Heart left ventricle (tissue), 16 donors: Measurements from ENCODE around the gene SLC25A43. TPM values are rescaled to one million over a fixed set of nuclear protein-coding genes. Genes with fewer than 3 reads are reported as not detected.

Experiments used
- ATAC-seq, 4 donors: fragments of 200-7000 bp; cut with Tn5 transposase; one replicate each; pipeline ENCODE4 v1.9.1; 2020 to 2022; ENCODE audit warnings: moderate library complexity in 4 of 4, mild to moderate bottlenecking in 3 of 4, moderate number of reproducible peaks in 1 of 4
- DNase-seq, 5 donors: peaks; one replicate each; pipeline ENCODE4 v3.0.0-alpha.2; 2020
- H3K27ac ChIP-seq, 12 donors: fragments of 200-600 bp; sonication (generic) in 4 of 12; one replicate each; pipeline versions ENCODE4 v1.5.0 to v1.8.0; 2016 to 2022; ENCODE audit warnings: mild to moderate bottlenecking in 2 of 12
- H3K27me3 ChIP-seq, 9 donors: fragments of 200-600 bp; sonication (generic) in 2 of 9; one replicate each; pipeline versions ENCODE4 v1.5.1 to v1.8.0; 2016 to 2022; ENCODE audit warnings: mild to moderate bottlenecking in 3 of 9
- H3K36me3 ChIP-seq, 9 donors: fragments of 200-600 bp; sonication (generic) in 2 of 9; one replicate each; pipeline versions ENCODE4 v1.5.0 to v1.8.0; 2018 to 2022; ENCODE audit warnings: mild to moderate bottlenecking in 2 of 9
- H3K4me1 ChIP-seq, 12 donors: fragments of 200-600 bp; sonication (generic) in 4 of 12; one replicate each; pipeline versions ENCODE4 v1.5.0 to v1.8.0; 2016 to 2022; ENCODE audit warnings: mild to moderate bottlenecking in 3 of 12
- H3K4me3 ChIP-seq, 12 donors: fragments of 200-600 bp; sonication (generic) in 4 of 12; one replicate each; pipeline versions ENCODE4 v1.5.0 to v1.8.0; 2017 to 2022; ENCODE audit warnings: mild to moderate bottlenecking in 9 of 12, moderate library complexity in 4 of 12
- H3K9me3 ChIP-seq, 12 donors: fragments of 200-600 bp; sonication (generic) in 4 of 12; one replicate each; pipeline versions ENCODE4 v1.5.0 to v1.8.0; 2016 to 2022; ENCODE audit warnings: mild to moderate bottlenecking in 1 of 12
- POLR2A ChIP-seq, 2 donors: fragments of 450-650 bp; IDR thresholded peaks; one replicate each; pipeline ENCODE4 v1.6.1; 2017; ENCODE audit warnings: antibody characterized with exemption in 2 of 2, mild to moderate bottlenecking in 2 of 2, moderate library complexity in 2 of 2
- WGBS, 4 donors: extraction: QIAGEN DNeasy Blood & Tissue Kit in 2 of 4; methylation state at CpG; one replicate each; pipeline versions ENCODE4 v1.1.5 to v1.1.7; 2013 to 2018; 5-methylcytosine and 5-hydroxymethylcytosine counted together
- intact Hi-C, 10 donors: fragments of 100-400 bp; cut with DNase I; formaldehyde crosslinking; loops; one replicate each; pipeline versions ENCODE4 v1.11.1 to v1.14.2; 2022
- polyA plus RNA-seq, 2 donors: library from polyadenylated mRNA; stranded (reverse); fragments of 200-250 nt; gene quantifications; one replicate each; pipeline ENCODE4 v1.2.3, GENCODE V29; 2013
- total RNA-seq, 9 donors: library from RNA; depleted of rRNA in 2 of 9; stranded (reverse); fragments of >200 nt in 2 of 9; fragmentation: NEBNext Ultra II Directional in 3 of 9; extraction: Animal tissue kit (Norgen Biotek cat#: 25700) in 3 of 9; gene quantifications; one replicate each; pipeline versions ENCODE4 v1.1.0 to v1.2.4, GENCODE V29; 2016 to 2023
- TF ChIP-seq, protein P1 (sequence below), 12 donors: fragments of 200-600 bp; sonication (generic) in 4 of 12; IDR thresholded peaks; one replicate each; pipeline versions ENCODE4 v1.5.0 to v1.8.0; 2018 to 2022; ENCODE audit warnings: antibody characterized with exemption in 12 of 12, mild to moderate bottlenecking in 5 of 12
- donor health status: ischemic (EF 13 %, LVEDD 7.1; RV severe dilation, severe dysfunction).
- donor health status: healthy with polysubstance abuse.
- donor health status: DM: no; HTN: yes; CAD: no.
- donor health status: DM: no; HTN: no; CAD: no.
- donor health status: ischemic (EF 25% LVEDD 6.9; RV normal size, moderate dysfunction).
- donor health status: ischemic (EF 25% LVEDD 5.7; RV mildly dilated, moderate dysfunction).
- donor health status: healthy.
- donor health status: DM: yes; HTN: yes; CAD: no.
- donor health status: ischemic (EF 35%, LVEDD 5.7; RV mildly dilated, moderate dysfunction).
- donor health status: nonischemic (EF 11% LVEDD 7.7; RV severe dilation, severe dysfunction).
- donor health status: DM: yes; HTN: yes; CAD: no.
- donor health status: PGD.
- donor health status: ischemic (EF 29% LVEDD 5.4; RV normal size, mild dysfunction).
- donor health status: nonischemic (EF 23%, LVEDD 6.1; RV moderate dilation, normal function).

Gene SLC25A43
- total and polyA plus RNA-seq, 11 donors = 1.7 to 7.8 (median 3.1) TPM

DNA sequence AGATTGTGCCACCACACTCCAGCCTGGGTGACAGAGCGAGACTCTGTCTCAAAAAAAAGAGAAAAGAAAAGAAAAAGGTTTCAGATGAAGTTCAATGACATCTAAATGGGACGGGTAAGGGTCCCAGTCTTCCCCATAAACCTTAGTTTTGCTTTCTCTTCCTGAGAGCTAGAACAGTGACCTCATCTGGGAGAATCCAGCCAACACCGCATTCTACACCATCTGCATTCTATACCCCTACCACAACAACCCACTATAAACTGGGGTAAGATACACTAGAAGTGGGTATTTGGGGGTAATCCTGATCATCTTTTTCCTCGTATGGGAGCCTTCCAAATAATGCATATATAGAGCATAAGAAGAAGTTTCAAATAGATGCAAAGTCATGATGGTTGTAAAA lies 18.2 kb downstream of the SLC25A43 start:
- Histone ChIP-seq H3K36me3 (peaks cover 0 to 6% (median 0%) of the 10 kb centered on the region in 9 donors), H3K9me3 (no peaks in the 10 kb centered on the region), H3K27me3 (no peaks in the 10 kb centered on the region), H3K4me3 (no peak overlapping the region), H3K4me1 (no peaks in the 10 kb centered on the region), H3K27ac (no peak overlapping the region)
- no peak for ATAC-seq
- intact Hi-C loops = loop anchor here in 4 of 10 donors (5.0 to 10.0 kb wide), 3 partner anchors 95 to 100 kb away; no protein-coding TSS in a partner anchor
- DNase-seq = no peak
- WGBS, 4 donors = 57 to 90% (median 65%) methylated on average over 4 of the region's 4 CpGs
- TF ChIP-seq, protein P1, sequence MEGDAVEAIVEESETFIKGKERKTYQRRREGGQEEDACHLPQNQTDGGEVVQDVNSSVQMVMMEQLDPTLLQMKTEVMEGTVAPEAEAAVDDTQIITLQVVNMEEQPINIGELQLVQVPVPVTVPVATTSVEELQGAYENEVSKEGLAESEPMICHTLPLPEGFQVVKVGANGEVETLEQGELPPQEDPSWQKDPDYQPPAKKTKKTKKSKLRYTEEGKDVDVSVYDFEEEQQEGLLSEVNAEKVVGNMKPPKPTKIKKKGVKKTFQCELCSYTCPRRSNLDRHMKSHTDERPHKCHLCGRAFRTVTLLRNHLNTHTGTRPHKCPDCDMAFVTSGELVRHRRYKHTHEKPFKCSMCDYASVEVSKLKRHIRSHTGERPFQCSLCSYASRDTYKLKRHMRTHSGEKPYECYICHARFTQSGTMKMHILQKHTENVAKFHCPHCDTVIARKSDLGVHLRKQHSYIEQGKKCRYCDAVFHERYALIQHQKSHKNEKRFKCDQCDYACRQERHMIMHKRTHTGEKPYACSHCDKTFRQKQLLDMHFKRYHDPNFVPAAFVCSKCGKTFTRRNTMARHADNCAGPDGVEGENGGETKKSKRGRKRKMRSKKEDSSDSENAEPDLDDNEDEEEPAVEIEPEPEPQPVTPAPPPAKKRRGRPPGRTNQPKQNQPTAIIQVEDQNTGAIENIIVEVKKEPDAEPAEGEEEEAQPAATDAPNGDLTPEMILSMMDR (IDR thresholded peaks at IDR 0.05) = no peak
- TF ChIP-seq POLR2A (IDR thresholded peaks at IDR 0.05) = no peak

DNA sequence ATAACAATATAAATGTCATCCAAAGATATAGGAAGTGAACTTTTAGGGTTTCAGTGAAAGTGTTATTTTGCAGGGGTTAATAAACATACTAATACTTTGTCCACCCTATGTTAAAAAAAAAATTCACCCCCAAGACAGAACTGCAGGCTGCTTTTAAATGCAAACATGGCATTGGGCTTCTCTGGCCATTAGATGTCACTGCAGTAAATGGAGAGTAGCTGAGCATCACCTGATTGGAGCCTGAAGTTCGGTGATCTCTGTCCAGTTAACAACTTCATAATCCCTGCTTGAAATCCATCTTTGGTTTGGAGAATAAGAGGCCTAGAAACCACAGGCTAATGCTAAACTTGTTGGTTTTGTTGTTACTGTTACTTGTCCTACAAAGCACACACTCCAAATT lies 18.7 kb downstream of the SLC25A43 start:
- Histone ChIP-seq H3K9me3 (no peaks in the 10 kb centered on the region), H3K4me1 (no peaks in the 10 kb centered on the region), H3K27me3 (no peaks in the 10 kb centered on the region), H3K4me3 (no peak overlapping the region), H3K27ac (no peak overlapping the region), H3K36me3 (peaks cover 0 to 6% (median 0%) of the 10 kb centered on the region in 9 donors)
- ATAC-seq (no peak), DNase-seq (no peak)
- TF ChIP-seq POLR2A (IDR thresholded peaks at IDR 0.05) = no peak
- TF ChIP-seq, protein P1 (IDR thresholded peaks at IDR 0.05) = peak in 7 of 12 donors; percentile 7 to 33 (median 20)
- intact Hi-C loops = loop anchor here in 6 of 10 donors (2.0 to 10.0 kb wide), 5 partner anchors 93 to 99 kb away; no protein-coding TSS in a partner anchor
- WGBS, 4 donors = 22 to 53% (median 38%) methylated on average over 1 of the region's 1 CpG

DNA sequence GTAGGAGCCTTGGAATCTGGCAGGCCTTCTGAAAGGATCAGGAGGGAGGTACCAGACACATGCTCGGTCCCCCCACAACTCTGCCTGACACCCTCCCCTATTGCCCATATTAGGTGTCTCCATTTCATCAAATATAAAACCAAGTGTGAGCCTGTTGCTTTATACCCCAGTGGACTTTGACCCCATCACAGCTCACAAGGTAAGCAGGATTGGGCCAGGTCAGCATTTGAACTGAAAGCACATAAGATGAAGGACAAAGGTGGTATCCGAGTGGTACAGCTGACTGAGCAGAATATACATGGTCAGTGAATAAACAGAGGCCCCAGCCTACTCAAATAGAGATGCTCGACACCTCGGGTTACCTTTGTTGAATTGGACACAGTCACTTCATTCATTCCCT lies 20.0 kb downstream of the SLC25A43 start:
- intact Hi-C loops = loop anchor here in 6 of 10 donors (2.0 to 10.0 kb wide), 5 partner anchors 92 to 98 kb away; no protein-coding TSS in a partner anchor
- DNase-seq = no peak
- TF ChIP-seq POLR2A (IDR thresholded peaks at IDR 0.05) = no peak
- TF ChIP-seq, protein P1 (IDR thresholded peaks at IDR 0.05) = no peak
- no peak overlapping the region for H3K27ac ChIP-seq
- no peak overlapping the region for H3K4me3 ChIP-seq
- H3K4me1 ChIP-seq = no peaks in the 10 kb centered on the region
- H3K27me3 ChIP-seq = no peaks in the 10 kb centered on the region
- WGBS, 4 donors = 81 to 94% (median 90%) methylated on average over 4 of the region's 4 CpGs
- peaks cover 0 to 6% (median 0%) of the 10 kb centered on the region in 9 donors for H3K36me3 ChIP-seq
- no peak for ATAC-seq
- no peaks in the 10 kb centered on the region for H3K9me3 ChIP-seq

DNA sequence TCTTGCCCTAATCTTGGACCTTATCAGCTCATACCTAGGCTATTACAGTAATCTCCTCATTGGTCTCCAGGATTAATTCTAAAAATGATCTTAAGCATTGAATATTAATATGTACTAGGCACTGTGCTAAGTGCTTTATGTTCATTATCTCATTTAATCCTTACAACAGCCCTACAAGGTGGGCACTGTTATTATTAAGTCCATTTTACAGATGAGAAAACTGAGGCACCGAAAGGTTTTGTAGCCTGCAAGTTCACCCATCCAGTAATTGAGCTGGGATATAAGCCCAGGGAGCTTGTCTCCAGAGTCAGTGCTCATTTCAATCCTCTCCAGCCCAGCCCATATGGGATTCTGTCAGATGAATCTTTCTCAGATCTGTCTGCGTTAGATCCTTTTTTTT lies 20.8 kb downstream of the SLC25A43 start:
- no peaks in the 10 kb centered on the region for H3K9me3 ChIP-seq
- no peaks in the 10 kb centered on the region for H3K4me1 ChIP-seq
- DNase-seq (no peak), ATAC-seq (no peak)
- no peaks in the 10 kb centered on the region for H3K27me3 ChIP-seq
- intact Hi-C loops = loop anchor here in 6 of 10 donors (2.0 to 10.0 kb wide), 5 partner anchors 91 to 97 kb away; no protein-coding TSS in a partner anchor
- H3K36me3 ChIP-seq = peaks cover 0 to 6% (median 0%) of the 10 kb centered on the region in 9 donors
- H3K27ac ChIP-seq = no peak overlapping the region
- 77 to 99% (median 88%) methylated on average over 2 of the region's 2 CpGs for WGBS, 4 donors
- H3K4me3 ChIP-seq = no peak overlapping the region
- TF ChIP-seq, protein P1 (IDR thresholded peaks at IDR 0.05) = no peak
- TF ChIP-seq POLR2A (IDR thresholded peaks at IDR 0.05) = no peak
